Testis (tissue), 2 donors: Measurements from ENCODE around the gene TFEB.

Experiments used
- CTCF ChIP-seq, 3 experiments: fragments of 450-650 bp in 2 of 3; fragments of 200-600 bp in 1 of 3; sonication (generic) in 1 of 3; IDR thresholded peaks; one replicate each; pipeline ENCODE4 v1.5.1; 2016 to 2019; ENCODE audit warnings: antibody characterized with exemption in 3 of 3, mild to moderate bottlenecking in 2 of 3, moderate library complexity in 1 of 3
- POLR2A ChIP-seq: fragments of 450-650 bp; IDR thresholded peaks from one replicate; pipeline ENCODE4 v1.6.1; 2017; ENCODE audit warnings: antibody characterized with exemption, mild to moderate bottlenecking, moderate library complexity

GRCh38 chr6:41654698-41655151, 80.7 kb downstream of the TFEB start:
- no peak for TF ChIP-seq CTCF (IDR thresholded peaks at IDR 0.05)
- TF ChIP-seq POLR2A, result no peak
